ENCODE results near the gene HAPLN1.

The HAPLN1 gene

GRCh38 chr5:83590966-83591365 lies 129.7 kb downstream of the HAPLN1 start:
- H3K4me3 ChIP-seq (ENCODE audit: low read length, poor library complexity, severe bottlenecking) = no peak overlapping the region
- H3K4me1 ChIP-seq (ENCODE audit: insufficient read depth, low read length, poor library complexity, severe bottlenecking) = no peaks in the 10 kb centered on the region
- H3K9ac ChIP-seq (ENCODE audit: low read depth, low read length, poor library complexity, severe bottlenecking) = no peak overlapping the region
- no peaks in the 10 kb centered on the region for H3K9me3 ChIP-seq (ENCODE audit: insufficient read depth, low read depth, low read length)
- H3K27me3 ChIP-seq (ENCODE audit: insufficient read depth, low read length, poor library complexity, severe bottlenecking) = no peaks in the 10 kb centered on the region
- H4K20me1 ChIP-seq (ENCODE audit: insufficient read depth, low read length, poor library complexity, severe bottlenecking) = no peaks in the 10 kb centered on the region
- TF ChIP-seq CTCF (conservative IDR thresholded peaks at IDR 0.05; ENCODE audit: low read length) (no peak), EZH2phosphoT487 (IDR thresholded peaks at IDR 0.05; ENCODE audit: borderline replicate concordance) (no peak)
- H3F3A ChIP-seq (ENCODE audit: low read depth) = no peaks in the 10 kb centered on the region
- H3K9me2 ChIP-seq (replicated peaks; ENCODE audit: low read depth, low read length) = no peaks in the 10 kb centered on the region
- H2AFZ ChIP-seq (ENCODE audit: low read length) = no peak overlapping the region
- H3K36me3 ChIP-seq (ENCODE audit: insufficient read depth, low read length) = no peaks in the 10 kb centered on the region
- no peak overlapping the region for H3K4me2 ChIP-seq (ENCODE audit: low read depth, low read length, poor library complexity, severe bottlenecking)
- no peaks in the 10 kb centered on the region for H3K79me2 ChIP-seq (ENCODE audit: insufficient read depth, low read length)

- no peak overlapping the region for H3K9ac ChIP-seq (ENCODE audit: low read depth, low read length, poor library complexity, severe bottlenecking)
- H3K79me2 ChIP-seq (ENCODE audit: insufficient read depth, low read length) = no peaks in the 10 kb centered on the region
- H3K4me2 ChIP-seq (ENCODE audit: low read depth, low read length, poor library complexity, severe bottlenecking) = no peak overlapping the region
- no peaks in the 10 kb centered on the region for H3K9me3 ChIP-seq (ENCODE audit: insufficient read depth, low read depth, low read length)
- H2AFZ ChIP-seq (ENCODE audit: low read length) = no peak overlapping the region
- H3K9me2 ChIP-seq (replicated peaks; ENCODE audit: low read depth, low read length) = no peaks in the 10 kb centered on the region
- no peaks in the 10 kb centered on the region for H3F3A ChIP-seq (ENCODE audit: low read depth)
- no peaks in the 10 kb centered on the region for H3K4me1 ChIP-seq (ENCODE audit: insufficient read depth, low read length, poor library complexity, severe bottlenecking)
- H3K4me3 ChIP-seq (ENCODE audit: low read length, poor library complexity, severe bottlenecking) = no peak overlapping the region
- no peaks in the 10 kb centered on the region for H4K20me1 ChIP-seq (ENCODE audit: insufficient read depth, low read length, poor library complexity, severe bottlenecking)
- H3K27me3 ChIP-seq (ENCODE audit: insufficient read depth, low read length, poor library complexity, severe bottlenecking) = no peaks in the 10 kb centered on the region
- no peaks in the 10 kb centered on the region for H3K36me3 ChIP-seq (ENCODE audit: insufficient read depth, low read length)
- TF ChIP-seq CTCF (conservative IDR thresholded peaks at IDR 0.05; ENCODE audit: low read length) (no peak), EZH2phosphoT487 (IDR thresholded peaks at IDR 0.05; ENCODE audit: borderline replicate concordance) (no peak)
These were observed 130.9 kb downstream of the HAPLN1 start for GRCh38 chr5:83589786-83590185.

Measured in Loucy (cell line).